Ecto neural progenitor cell (in vitro differentiated cells): ENCODE measurements around the gene ATF6B.

Experiments used
- DNase-seq: peaks from one replicate; pipeline ENCODE4 v3.0.0-alpha.2; 2018; ENCODE audit warnings: low spot score

Gene ATF6B

DNA sequence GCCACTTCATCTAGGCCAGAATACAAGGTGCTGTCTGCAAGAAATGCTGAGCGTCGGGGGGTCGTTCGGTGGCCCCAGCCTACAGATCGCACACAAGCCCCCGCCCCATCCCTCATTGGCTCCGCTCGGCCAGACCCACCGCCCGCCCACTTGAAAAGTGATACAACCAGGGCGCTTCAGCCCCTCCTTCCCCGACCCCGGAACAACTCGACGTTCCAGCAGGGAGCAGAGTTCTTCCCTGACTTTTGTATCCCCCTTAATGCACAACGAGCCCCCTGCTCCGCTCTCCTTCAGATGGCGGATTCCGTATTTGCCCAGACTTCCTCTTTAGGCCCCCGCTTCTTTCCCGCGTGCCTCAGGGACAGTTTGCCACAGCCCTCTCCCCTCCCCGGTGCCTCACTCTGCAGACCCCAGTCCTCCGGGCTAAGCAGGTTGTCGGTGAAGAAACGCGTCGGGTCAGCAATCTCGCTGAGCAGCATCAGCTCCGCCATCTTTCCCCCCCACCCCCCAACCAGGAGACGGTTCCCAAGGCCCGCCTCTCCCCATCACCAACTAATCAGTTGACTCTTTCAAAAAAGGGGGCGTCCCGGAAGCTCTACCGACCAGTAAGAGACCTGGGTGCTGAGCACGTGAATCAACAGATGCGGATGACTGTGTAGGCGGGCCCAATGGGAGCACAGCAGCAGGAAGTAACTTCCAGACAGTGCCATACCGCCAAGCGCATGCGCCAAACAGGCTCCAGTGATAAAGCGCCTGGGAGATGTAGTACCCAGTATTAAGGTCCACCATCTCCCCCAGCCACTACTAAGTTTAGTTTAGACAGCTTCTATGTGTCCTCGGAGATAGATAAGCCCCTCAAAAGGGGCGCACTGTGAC lies at the start of gene ATF6B:
Gene ATF6B, minus strand, starts transcription at position 530 of the 876 bp plus-strand sequence. Its CDS starts 39 bp downstream, at position 491.
- peak; percentile 94 for DNase-seq

DNA sequence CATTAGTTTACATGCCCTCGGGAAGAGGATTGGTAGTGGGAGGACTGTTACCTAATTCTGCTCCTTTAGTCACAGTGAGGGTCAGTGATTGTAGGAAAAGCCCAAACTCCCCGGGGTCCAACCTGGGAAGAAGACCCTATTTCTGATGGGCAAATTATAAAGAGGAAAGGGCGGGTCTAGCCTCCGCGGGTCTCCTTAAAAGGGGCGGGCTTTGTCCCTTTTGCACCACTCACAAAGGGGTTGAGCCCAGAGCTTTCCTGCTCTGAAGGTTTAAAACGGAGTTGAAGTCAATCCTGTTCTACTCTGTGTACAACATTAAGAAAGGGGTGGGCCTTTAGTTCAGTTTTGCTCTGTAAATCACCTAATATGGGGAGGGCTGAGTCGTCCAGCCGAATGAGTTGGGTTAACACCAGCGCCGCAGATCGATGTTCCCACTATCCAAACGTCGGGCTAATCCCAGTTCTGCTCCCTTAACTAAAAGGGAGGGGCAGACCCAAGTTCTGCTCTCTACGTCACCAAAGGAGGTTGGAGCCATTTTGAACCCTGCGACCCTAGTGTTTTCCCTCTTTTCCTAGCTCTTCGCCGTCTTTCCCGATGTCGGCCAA lies 49.2 kb upstream of the ATF6B start:
- no peak for DNase-seq

DNA sequence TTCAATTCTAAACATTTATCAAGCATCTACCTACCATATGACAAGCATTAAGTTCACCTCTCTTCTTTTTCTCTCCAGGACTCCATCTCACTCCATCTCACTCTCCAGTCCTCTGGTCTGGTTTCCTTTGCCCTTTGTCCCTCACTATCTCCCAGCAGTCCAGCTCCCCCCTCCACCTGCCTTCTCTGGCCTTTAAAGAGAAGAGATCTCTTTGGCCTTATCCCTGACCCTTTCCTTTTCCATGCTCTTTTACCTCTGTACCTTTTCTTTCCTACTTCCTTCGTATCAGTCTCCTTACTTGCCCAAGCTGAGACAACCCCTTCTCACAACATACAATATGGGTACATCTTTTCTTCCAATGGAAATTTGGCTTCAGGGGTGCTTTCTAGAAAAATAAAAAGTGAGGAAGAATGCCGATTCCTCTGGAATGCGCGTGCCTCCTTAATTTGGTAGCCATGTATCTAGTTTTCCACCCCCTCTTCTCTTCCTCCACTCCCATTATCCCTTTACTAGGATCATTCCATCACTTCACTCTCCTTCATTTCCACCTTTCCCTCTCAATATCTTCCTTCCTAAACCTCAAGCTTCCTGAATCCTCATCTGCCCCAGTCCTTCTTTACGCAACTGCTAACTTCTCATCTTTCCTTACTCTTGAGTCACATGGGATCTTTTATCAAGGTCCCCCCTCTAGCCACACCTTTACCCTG lies 48.6 kb upstream of the ATF6B start:
- peak; percentile 46 for DNase-seq

DNA sequence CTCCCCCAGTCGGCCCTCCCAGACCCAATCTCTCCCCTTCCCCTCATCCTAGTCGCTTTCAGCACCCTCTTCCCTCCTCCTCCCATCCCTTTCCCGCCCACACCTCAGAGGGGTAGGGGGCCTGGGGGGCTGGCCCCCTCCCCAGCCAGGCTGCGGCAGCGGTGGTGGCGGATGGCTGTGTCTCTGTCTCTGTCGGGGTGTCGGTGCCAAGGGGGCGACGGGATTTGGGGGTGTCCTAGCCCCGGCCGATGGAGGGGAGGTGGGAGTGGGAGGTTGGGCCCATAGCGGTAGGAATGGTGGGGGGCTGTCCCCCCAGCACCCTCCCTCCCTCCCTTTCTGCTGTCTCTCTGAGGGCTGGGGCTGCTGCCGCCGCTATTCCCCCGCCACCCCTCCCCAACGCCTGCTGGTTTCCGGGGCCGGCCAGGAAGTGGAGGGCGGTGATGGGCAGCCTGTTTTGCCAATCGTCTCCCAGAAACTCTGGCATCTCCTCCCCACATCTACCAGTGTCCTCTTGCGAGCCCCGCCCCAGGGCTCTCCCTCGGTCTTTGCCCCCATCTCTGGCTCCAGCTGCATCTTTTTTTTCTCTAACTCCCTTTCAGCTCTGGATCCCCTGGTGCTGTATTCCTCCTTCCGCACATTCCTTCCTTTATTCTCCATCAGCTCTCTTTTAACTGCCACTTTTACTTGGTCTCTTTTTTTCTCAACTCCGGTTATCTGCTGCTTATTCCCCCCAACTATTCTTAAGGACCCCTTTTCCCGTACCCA lies 47.8 kb upstream of the ATF6B start, which contains the start of gene AGPAT1:
Gene AGPAT1, minus strand, starts transcription at position 374 of the 765 bp plus-strand sequence. CDS start 4,588 bp downstream, outside the sequence.
- DNase-seq: peak; percentile 94

DNA sequence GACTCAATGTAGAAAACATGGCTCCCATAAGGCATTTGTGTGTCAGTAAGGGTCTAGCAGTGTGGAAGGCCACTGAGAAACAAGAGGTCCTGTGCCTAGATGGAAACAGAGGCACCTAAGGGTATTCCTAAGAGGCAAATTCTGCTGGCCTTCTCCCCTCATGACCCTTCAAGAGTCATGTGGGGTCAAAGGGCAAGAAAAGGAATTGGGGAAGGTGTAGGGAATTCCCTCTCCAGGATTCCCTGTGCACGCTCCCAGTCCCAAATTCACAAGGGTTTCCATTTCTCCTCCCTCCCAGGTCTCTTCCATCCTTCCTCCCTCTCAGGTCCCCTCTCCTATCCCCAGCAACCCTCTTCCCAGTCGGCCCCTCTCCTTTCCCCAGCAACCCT lies 47.3 kb upstream of the ATF6B start:
- no peak for DNase-seq

DNA sequence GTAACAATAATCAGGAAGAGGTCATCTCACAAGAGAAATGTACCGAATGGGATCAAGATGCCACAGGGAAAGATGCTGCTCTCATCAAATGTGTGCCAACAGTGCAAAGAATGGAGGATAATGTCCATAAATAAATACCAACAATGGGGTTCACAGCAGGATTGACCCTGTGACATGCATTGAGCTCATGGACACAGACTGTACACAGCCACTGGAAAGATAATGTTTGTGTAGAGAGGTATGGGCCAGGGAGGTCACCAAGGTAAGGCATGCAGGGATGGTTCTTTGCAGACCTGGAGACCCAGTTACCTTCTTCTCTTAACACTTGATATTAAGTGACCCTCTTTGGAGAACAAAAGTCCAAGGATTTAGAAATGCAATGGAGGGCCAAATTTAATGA lies 46.4 kb upstream of the ATF6B start:
- no peak for DNase-seq

DNA sequence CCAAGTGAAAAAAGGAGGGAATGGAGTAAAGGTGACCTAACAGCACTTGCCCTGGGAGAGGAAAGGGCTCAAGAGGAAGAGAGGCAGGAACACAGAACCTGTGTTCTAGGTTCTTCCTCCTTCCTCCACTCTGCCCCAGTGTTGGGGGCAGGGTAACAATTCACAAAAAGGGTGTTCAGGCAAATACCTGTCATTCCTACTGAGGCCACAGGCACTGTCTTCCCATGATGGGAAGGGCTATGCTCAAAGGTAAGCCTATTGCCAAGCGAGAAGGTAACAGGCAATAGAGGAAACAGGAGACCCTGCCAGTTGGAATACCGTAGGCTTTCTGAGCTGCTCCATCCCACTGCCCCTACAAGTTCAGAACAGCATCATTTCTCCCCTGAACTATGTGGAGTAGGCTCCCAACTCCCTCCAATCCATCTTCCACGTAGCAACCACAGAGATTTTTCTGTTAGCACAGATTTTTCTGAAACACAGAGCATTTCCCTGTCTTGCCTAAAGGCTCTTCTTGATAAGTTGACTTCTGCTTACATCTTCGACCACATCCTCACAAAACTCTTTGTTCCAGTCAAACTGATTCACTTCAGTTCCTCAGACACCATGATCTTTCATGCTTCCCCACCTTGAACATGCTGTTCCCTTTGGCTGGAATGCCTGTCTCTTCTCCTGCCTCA lies 45.1 kb upstream of the ATF6B start:
- DNase-seq: no peak

DNA sequence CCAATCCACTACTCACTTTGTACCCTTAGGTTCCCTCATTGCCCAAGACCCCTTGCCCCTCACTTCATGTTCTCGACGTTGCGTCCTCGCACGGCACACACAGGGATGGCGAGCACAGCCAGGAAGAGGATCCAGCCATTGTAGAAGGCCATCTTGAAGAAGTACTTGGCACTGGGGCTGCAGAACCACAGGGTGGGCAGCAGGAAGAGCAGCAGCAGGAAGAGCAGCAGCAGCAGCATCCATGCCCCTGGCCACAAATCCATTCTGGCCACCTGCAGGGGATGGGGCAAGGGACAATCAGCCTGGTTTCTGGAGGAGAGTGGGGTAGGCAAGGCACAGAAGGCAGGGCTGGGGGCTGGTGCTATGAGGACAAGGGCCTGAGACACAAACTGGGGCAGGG lies 43.2 kb upstream of the ATF6B start:
- no peak for DNase-seq

DNA sequence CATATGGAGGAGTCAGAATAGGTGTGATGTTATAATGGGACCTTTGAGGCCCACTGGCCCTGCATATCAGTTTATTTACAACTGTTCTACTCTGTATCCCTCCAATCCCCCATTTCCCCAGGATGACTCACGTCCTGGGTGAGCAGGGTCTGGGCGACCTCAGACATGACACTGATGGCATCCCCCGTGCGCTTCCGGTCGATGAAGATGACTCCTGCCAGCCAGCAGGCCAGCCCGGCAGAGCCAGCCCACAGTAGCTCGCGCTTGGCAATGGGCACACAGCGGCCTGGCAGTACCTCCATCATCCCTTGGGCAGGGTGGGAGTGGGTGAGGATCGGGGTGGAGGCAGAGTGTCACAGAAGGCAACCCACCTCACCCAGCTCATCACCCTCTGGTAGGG lies 42.2 kb upstream of the ATF6B start:
- no peak for DNase-seq

DNA sequence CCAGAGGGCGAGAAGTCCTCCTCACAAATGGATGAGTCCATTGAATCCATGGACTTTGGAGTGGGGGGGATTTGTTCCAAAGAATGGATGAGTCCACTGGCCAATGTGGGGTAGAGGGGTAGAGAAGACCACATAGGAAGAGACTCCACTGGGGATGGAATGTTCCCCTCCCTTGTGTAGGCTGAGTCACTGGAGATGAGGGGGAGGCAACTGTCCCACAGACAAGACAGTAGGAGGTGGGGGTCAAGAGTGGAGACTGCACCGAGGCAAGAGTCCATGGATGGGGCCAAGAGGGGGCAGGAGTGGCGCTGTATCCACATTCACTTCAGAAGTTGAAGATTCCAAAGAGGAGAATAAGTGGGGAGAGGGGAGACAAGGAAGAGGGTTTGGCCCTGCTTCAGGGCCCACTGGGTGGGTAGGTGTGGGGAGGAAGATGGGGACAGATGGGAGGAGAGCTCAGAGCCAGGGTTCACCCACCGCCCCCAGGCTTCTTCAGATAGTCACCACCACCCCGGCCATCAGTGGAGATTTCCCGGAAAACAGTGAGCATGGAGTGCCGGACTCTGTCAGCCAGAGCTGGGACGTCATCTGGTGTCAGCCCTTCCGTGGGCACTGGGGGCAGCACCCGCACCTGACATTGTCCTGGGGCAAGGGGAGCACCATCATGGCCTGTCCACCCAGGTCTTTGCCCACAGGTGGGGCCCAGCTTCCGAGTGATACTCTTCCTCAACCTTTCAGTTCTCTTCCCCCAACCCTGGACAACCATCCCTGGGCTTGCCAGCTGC lies 41.0 kb upstream of the ATF6B start:
- peak; percentile 38 for DNase-seq

DNA sequence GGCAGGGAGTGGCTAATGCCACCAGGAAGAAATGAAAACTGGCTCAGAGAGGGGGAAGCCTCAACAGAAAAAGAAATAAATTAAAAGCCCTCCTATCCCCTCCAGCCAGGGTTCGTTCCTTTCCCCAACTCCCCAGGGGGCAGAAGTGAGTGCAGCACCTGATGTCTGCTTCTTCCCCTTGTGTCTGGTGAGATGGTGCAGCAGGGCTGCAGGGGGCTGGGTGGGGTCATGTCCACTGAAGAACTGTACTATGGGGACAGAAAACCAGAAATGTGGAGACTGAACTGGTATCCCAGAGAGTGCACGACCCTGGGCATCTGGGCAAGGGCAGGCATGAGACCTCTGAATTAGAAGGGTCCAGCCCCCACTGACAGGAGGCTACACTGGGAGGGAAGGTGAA lies 40.3 kb upstream of the ATF6B start:
- DNase-seq: no peak

DNA sequence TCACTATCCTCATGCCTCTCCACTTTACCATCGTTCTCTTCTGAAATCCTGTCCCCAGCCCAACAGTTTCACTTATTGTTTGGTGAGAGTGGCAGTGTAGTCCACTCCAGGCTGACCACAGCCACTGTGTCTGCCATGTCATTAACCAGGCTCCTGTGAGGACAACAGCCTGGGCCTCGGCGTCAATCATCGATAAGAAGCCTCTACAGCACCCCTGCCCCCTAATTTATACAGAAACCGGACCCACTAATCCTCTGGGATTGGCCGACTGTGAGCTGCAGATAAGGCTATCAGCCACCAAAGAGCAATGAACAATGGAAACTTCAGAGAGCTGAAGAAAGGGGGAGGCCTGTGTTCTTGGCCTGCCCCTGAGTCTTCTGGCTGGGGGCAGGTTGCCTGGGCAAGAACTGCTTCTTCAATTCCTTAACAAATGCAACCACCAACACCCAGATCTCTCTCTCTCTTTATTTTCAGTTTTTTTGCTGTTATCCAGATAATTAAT lies 39.8 kb upstream of the ATF6B start:
- DNase-seq: peak; percentile 57

DNA sequence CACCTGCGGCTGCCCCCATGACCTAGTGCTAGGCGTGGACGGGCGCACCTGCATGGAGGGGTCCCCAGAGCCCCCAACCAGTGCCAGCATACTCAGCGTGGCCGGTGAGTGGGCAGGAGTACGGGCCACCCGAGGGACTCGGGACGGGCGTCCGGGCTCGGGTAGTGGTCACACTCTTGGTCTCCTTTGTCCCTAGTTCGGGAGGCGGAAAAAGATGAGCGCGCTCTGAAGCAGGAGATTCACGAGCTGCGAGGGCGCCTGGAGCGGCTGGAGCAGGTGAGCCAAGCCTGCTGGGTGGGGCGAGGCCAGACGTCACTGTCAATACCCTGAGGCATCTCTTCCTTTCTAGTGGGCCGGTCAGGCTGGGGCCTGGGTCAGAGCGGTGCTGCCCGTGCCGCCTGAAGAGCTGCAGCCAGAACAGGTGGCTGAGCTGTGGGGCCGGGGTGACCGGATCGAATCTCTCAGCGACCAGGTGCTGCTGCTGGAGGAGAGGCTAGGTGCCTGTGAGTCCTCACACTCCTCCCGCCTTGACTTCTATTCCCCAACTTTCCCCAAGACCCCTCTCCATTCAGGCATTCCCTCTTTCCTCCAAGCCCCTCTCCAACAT lies 39.2 kb upstream of the ATF6B start:
- DNase-seq: no peak

DNA sequence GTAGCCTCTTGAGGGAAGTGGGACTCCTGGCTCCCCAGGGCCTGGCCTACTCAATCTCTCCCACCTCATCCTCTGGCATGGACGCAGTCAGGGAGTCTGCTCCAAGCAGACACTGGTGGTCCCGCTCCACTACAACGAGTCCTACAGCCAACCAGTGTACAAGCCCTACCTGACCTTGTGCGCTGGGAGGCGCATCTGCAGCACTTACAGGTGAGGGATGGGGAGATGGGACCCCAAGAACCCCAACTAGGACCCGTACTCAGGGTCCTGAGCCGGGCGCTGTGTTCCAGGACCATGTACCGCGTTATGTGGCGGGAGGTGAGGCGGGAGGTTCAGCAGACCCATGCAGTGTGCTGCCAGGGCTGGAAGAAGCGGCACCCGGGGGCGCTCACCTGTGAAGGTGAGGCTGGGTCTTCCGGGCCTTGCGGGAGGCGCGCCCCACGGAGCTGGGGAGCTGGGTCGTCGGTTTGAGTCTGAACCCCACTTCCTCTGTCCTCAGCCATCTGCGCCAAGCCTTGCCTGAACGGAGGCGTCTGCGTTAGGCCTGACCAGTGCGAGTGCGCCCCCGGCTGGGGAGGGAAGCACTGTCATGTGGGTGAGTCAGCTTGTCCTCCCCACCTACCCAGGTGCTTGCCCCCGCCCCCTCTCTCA lies 38.5 kb upstream of the ATF6B start:
- no peak for DNase-seq

DNA sequence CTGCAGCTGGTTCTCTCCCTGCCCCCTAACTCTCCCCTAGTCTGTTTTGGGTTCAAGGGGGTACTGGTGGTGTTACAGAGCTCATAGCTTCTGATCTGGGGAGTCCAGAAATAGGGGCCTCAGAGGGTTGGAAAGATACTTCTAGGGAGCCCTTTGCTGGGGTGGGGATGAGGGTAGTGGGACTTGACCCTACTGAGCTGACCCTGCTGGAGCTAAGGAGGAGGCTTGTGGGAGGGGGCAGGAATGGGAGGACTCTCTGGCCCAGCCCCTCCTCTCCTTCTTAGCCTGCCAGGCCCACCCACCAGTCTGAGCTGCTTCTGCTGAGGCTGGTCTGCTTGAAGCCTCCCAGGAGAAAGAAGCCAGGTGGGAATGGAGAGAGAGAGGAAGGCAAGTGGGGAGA lies 36.2 kb upstream of the ATF6B start, which contains the start of gene EGFL8:
Gene EGFL8, plus strand, starts transcription at position 301 of the 400 bp plus-strand sequence. CDS start 1,571 bp downstream, outside the sequence.
- no peak for DNase-seq

DNA sequence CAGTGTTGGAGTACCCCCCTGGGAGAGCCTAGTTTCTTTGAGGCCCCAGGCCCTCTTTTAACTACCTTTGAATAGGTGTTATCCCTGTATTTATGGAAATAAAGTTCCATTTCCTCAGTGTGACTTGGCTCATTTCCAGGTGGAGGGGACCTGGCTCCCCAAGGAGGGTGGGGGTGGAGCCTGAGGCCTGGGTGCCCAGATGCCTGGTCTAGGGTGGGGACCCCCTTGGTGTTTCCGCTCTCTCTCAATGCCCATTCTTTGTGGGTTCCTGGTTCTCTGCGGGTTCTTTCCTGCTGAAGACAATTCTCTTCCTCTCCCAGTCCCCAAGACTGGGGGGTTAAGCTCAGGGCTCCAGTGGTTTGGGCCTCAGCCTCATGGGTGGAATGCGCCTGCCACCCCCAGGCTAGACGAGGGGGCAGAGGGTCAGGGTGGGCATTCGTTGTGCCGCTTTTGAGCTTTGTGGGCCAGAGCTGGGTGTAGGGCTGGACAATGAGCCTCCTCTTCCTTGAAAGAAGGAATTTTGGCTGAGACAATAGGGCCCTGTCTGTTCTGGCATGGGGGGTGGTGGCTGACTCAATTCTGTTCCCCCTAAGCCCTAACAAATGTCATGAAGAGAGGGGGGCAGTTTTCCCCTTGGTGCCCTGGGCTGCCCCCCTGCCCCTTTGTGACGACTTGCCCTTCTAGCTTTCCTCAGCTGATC lies 35.7 kb upstream of the ATF6B start:
- no peak for DNase-seq

DNA sequence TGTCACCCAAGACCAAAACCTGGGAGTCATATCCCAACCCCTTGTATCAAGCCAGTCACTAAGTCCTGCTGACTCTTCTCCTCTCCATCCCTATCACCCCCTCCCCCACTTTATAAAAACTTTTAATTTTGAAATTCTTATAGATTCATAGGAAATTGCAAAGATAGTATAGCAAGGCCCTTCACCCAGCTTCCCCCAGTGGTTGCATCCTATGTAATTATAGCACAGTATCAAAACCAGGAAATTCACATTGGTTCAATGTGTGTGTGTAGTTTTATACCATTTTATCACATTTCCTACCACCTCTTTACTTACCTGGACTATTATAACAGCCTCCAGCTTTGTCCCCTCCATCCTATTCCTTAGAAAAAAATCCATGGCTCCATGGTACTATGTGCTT lies 30.0 kb upstream of the ATF6B start:
- no peak for DNase-seq

DNA sequence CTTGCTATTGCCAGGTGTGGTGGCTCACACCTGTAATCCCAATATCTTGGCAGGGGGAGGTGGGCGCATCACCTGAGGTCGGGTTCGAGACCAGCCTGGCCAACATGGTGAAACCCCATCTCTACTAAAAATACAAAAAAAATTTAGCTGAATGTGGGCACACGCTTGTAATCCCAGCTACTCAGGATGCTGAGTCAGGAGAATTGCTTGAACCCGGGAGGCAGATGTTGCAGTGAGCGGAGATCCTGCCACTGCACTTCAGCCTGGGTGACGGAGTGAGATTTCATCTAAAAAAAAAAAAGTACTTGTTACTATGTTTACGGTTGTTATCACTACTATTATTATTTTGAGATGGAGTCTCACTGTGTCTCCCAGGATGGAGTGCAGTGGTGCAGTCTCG lies 28.8 kb upstream of the ATF6B start:
- DNase-seq: no peak
